Prostate gland (tissue), 2 donors: ENCODE measurements around the gene XRCC1. TPM values are rescaled to one million over a fixed set of nuclear protein-coding genes. Genes with fewer than 3 reads are reported as not detected.
A peak's percentile ranks its signal among the peaks of the same experiment; 100 is the strongest.

Source experiments
- DNase-seq: peaks from one replicate; pipeline ENCODE4 v3.0.0-alpha.2; 2019; ENCODE audit warnings: low spot score
- H3K27ac ChIP-seq, 2 donors: fragments of 200-600 bp; sonication (generic); 2 replicates each; pipeline ENCODE4 v1.5.1; 2017 to 2019
- H3K27me3 ChIP-seq: fragments of 200-600 bp; sonication (generic); replicated peaks from 2 replicates; pipeline ENCODE4 v1.5.1; 2019; ENCODE audit not compliant: insufficient read depth
- H3K36me3 ChIP-seq, 2 donors: fragments of 200-600 bp; sonication (generic); 1 replicate in 1 of 2; 2 replicates in 1 of 2; pipeline versions ENCODE4 v1.5.1 to v1.8.1; 2017 to 2019
- H3K4me1 ChIP-seq: fragments of 200-600 bp; sonication (generic); replicated peaks from 2 replicates; pipeline ENCODE4 v1.5.1; 2019
- H3K4me3 ChIP-seq, 2 donors: fragments of 200-600 bp; sonication (generic); 2 replicates each; pipeline ENCODE4 v1.5.1; 2017 to 2019
- H3K9me3 ChIP-seq: fragments of 200-600 bp; sonication (generic); 2 replicates; pipeline ENCODE4 v1.5.1; 2017
- POLR2A ChIP-seq: fragments of 450-650 bp; IDR thresholded peaks from one replicate; pipeline ENCODE4 v1.6.1; 2016; ENCODE audit warnings: antibody characterized with exemption, mild to moderate bottlenecking
- POLR2AphosphoS5 ChIP-seq: sonication (generic); formaldehyde crosslinking; IDR thresholded peaks from one replicate; pipeline ENCODE4 v1.6.1; 2017; ENCODE audit warnings: antibody characterized with exemption
- WGBS: methylation state at CpG from one replicate; pipeline ENCODE4 v1.1.5; 2018; 5-methylcytosine and 5-hydroxymethylcytosine counted together
- intact Hi-C: fragments of 100-400 bp; cut with DNase I; formaldehyde crosslinking; loops from one replicate; pipeline ENCODE4 v1.14.2; 2022
- total RNA-seq, 2 donors: library from RNA; depleted of rRNA; stranded (reverse); fragments of >200 nt; gene quantifications; one replicate each; pipeline ENCODE4 v1.1.0, GENCODE V29; 2016
- TF ChIP-seq, protein P1 (sequence below), 4 experiments: fragments of 200-600 bp in 2 of 4; fragments of 450-650 bp in 2 of 4; sonication (generic) in 2 of 4; IDR thresholded peaks; 1 replicate in 3 of 4; 2 replicates in 1 of 4; pipeline ENCODE4 v1.5.1; 2016 to 2019; ENCODE audit warnings: antibody characterized with exemption in 4 of 4, mild to moderate bottlenecking in 2 of 4, moderate library complexity in 2 of 4

XRCC1 gene
- total RNA-seq, 2 donors from 2014 or later: 25.8 to 52.5 TPM

GRCh38 chr19:43622070-43622469 lies 46.7 kb upstream of the XRCC1 start:
- Histone ChIP-seq H3K27me3 (no peaks in the 10 kb centered on the region), H3K27ac (no peak overlapping the region), H3K9me3 (no peaks in the 10 kb centered on the region), H3K4me1 (no peaks in the 10 kb centered on the region), H3K4me3 (no peak overlapping the region), H3K36me3 (no peaks in the 10 kb centered on the region)
- DNase-seq: no peak
- TF ChIP-seq, protein P1, sequence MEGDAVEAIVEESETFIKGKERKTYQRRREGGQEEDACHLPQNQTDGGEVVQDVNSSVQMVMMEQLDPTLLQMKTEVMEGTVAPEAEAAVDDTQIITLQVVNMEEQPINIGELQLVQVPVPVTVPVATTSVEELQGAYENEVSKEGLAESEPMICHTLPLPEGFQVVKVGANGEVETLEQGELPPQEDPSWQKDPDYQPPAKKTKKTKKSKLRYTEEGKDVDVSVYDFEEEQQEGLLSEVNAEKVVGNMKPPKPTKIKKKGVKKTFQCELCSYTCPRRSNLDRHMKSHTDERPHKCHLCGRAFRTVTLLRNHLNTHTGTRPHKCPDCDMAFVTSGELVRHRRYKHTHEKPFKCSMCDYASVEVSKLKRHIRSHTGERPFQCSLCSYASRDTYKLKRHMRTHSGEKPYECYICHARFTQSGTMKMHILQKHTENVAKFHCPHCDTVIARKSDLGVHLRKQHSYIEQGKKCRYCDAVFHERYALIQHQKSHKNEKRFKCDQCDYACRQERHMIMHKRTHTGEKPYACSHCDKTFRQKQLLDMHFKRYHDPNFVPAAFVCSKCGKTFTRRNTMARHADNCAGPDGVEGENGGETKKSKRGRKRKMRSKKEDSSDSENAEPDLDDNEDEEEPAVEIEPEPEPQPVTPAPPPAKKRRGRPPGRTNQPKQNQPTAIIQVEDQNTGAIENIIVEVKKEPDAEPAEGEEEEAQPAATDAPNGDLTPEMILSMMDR (IDR thresholded peaks at IDR 0.05): no peak
- no peak for TF ChIP-seq POLR2A
- no peak for TF ChIP-seq POLR2AphosphoS5
- WGBS: 73% methylated on average over 4 of the region's 4 CpGs
- intact Hi-C loops: no loop called here

GRCh38 chr19:43620061-43621001 lies 45.0 kb upstream of the XRCC1 start:
- peak overlapping the region; percentile 91 for H3K27ac ChIP-seq
- no peak for TF ChIP-seq POLR2A
- no peak for TF ChIP-seq POLR2AphosphoS5
- TF ChIP-seq, protein P1 (IDR thresholded peaks at IDR 0.05): no peak
- intact Hi-C loops: no loop called here
- no peaks in the 10 kb centered on the region for H3K4me1 ChIP-seq
- no peaks in the 10 kb centered on the region for H3K27me3 ChIP-seq
- DNase-seq: no peak
- no peaks in the 10 kb centered on the region for H3K9me3 ChIP-seq
- 33% methylated on average over 23 of the region's 23 CpGs for WGBS
- H3K36me3 ChIP-seq: no peaks in the 10 kb centered on the region
- H3K4me3 ChIP-seq: peak overlapping the region; percentile 68 to 73

- intact Hi-C loops: no loop called here
- peak; percentile 83 for DNase-seq
- Histone ChIP-seq H3K36me3 (no peaks in the 10 kb centered on the region), H3K9me3 (no peaks in the 10 kb centered on the region), H3K27me3 (no peaks in the 10 kb centered on the region), H3K27ac (peak within 1 kb of the TSS; percentile 91), H3K4me3 (peak within 1 kb of the TSS; percentile 68 to 73), H3K4me1 (no peaks in the 10 kb centered on the region)
- TF ChIP-seq POLR2A (peak; percentile 65), POLR2AphosphoS5 (peak; percentile 65)
- TF ChIP-seq, protein P1 (IDR thresholded peaks at IDR 0.05): peak in 1 of 4 experiments; percentile 18
- WGBS: under 1% methylated on average over 64 of the region's 81 CpGs
These were observed 44.1 kb upstream of the XRCC1 start, which contains the start of gene ZNF428 for GRCh38 chr19:43619262-43620060. TSS of gene ZNF428 (minus strand) at chr19:43619629. CDS start at chr19:43614304, 5,325 bp downstream.

- no peak for DNase-seq
- Histone ChIP-seq H3K36me3 (no peaks in the 10 kb centered on the region), H3K9me3 (no peaks in the 10 kb centered on the region), H3K27ac (peak overlapping the region; percentile 91), H3K4me3 (peak overlapping the region; percentile 68 to 73), H3K27me3 (no peaks in the 10 kb centered on the region), H3K4me1 (no peaks in the 10 kb centered on the region)
- WGBS: 0% methylated on average over 14 of the region's 14 CpGs
- intact Hi-C loops: no loop called here
- TF ChIP-seq POLR2AphosphoS5 (no peak), POLR2A (no peak)
- TF ChIP-seq, protein P1 (IDR thresholded peaks at IDR 0.05): no peak
These were observed 43.6 kb upstream of the XRCC1 start for GRCh38 chr19:43618921-43619261.
